ENCODE results near the gene PTPRF. TPM values are rescaled to one million over a fixed set of nuclear protein-coding genes. Genes with fewer than 3 reads are reported as not detected.

PTPRF gene
- total RNA-seq, 2 donors from 2014 or later, result 7.4 to 27.7 TPM

DNA sequence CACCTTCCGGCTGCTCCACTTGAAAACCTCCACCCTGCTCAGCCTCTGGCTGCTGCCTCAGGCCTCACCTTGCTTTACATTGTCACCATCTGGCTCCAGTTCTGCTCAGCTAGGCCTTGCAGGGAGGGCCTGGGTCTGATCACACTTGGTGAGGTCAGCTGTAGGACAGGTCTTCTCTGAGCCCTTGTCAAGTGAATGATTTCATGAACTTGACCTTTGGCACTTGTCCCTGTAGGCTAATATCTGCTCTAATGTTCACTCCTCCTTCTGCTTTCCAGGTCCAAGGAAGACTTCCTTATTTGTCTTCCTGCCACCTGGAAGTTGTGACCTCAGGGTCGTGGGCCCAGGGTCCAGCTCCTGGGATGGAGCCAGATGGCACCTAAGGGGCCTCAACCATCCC is 41.4 kb downstream of the PTPRF start:
- TF ChIP-seq, protein P1, sequence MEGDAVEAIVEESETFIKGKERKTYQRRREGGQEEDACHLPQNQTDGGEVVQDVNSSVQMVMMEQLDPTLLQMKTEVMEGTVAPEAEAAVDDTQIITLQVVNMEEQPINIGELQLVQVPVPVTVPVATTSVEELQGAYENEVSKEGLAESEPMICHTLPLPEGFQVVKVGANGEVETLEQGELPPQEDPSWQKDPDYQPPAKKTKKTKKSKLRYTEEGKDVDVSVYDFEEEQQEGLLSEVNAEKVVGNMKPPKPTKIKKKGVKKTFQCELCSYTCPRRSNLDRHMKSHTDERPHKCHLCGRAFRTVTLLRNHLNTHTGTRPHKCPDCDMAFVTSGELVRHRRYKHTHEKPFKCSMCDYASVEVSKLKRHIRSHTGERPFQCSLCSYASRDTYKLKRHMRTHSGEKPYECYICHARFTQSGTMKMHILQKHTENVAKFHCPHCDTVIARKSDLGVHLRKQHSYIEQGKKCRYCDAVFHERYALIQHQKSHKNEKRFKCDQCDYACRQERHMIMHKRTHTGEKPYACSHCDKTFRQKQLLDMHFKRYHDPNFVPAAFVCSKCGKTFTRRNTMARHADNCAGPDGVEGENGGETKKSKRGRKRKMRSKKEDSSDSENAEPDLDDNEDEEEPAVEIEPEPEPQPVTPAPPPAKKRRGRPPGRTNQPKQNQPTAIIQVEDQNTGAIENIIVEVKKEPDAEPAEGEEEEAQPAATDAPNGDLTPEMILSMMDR (IDR thresholded peaks at IDR 0.05), result no peak
- H3K4me1 ChIP-seq, result no peaks in the 10 kb centered on the region
- no peaks in the 10 kb centered on the region for H3K36me3 ChIP-seq
- no peaks in the 10 kb centered on the region for H3K27me3 ChIP-seq
- H3K4me3 ChIP-seq, result no peak overlapping the region
- H3K9me3 ChIP-seq, result no peaks in the 10 kb centered on the region
- H3K27ac ChIP-seq, result no peak overlapping the region
- DNase-seq (ENCODE audit: low spot score), result no peak

- Histone ChIP-seq H3K36me3 (no peaks in the 10 kb centered on the region), H3K4me3 (no peak overlapping the region), H3K9me3 (no peaks in the 10 kb centered on the region), H3K4me1 (no peaks in the 10 kb centered on the region), H3K27ac (no peak overlapping the region), H3K27me3 (no peaks in the 10 kb centered on the region)
- no peak for DNase-seq (ENCODE audit: low spot score)
- TF ChIP-seq, protein P1 (IDR thresholded peaks at IDR 0.05), result no peak
These were observed 41.9 kb downstream of the PTPRF start for GRCh38 chr1:43572538-43572937.

DNA sequence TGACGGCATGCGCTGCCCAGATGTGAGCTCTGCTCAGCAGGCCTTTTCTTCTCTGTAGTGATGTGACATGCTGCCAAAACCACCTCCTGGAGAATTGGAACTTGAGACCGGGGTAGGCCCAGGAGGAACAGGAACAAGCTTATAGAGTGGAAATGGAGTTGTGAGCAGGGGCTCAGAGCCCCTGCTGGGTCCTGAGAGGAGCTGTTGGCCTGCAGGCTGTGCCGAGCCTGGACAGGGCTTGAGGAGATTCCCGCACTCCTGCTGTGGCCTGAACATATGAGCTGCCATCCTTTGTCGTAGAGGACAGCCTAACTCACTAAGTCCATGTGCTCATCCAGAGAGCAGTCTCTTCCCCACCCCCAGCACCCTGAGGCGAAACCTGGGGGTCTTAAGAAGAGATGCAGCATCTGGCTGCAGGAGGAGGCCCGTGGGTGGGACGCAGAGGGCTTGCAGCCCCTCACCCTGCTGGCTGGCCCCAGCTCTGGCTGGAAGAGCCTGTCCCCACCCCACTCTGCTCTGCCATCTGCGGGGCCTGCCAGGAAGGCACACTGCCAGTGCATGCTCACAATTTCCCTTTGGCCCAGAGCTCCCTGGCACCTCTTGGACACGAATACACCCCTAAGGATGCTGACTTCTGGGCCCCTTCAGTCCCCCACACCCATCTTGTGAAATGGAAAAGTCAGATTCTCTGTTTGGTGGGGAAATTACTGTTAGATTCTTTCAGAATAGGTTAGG is 42.5 kb downstream of the PTPRF start:
- Histone ChIP-seq H3K4me3 (no peak overlapping the region), H3K27me3 (no peaks in the 10 kb centered on the region), H3K36me3 (no peaks in the 10 kb centered on the region), H3K9me3 (no peaks in the 10 kb centered on the region), H3K4me1 (no peaks in the 10 kb centered on the region), H3K27ac (no peak overlapping the region)
- TF ChIP-seq, protein P1 (IDR thresholded peaks at IDR 0.05), result no peak
- no peak for DNase-seq (ENCODE audit: low spot score)

DNA sequence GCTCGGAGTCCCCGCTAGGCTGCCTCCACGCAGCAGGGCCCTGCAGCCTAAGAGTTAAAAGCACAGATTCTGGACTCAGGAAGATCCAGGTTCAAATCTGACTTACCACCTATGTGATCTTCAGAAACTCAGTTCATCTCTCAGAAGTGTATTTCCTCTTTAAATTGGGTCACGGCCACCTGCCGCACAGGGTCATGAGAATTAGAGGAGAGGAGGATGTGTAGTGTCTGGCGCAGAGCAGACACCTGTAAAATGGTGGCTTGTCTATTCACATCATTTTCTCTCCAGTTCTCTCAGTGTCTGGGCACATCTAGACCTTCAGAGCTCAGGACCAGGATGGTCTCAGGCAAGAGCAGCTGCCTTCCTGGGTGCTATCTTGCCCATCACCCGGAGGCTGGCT is 45.8 kb downstream of the PTPRF start:
- TF ChIP-seq, protein P1 (IDR thresholded peaks at IDR 0.05), result no peak
- Histone ChIP-seq H3K4me1 (no peaks in the 10 kb centered on the region), H3K36me3 (no peaks in the 10 kb centered on the region)

GRCh38 chr1:43577655-43578542 is 47.2 kb downstream of the PTPRF start:
- DNase-seq (ENCODE audit: low spot score), result no peak
- no peaks in the 10 kb centered on the region for H3K4me1 ChIP-seq
- H3K27ac ChIP-seq, result no peak overlapping the region
- no peaks in the 10 kb centered on the region for H3K36me3 ChIP-seq
- no peaks in the 10 kb centered on the region for H3K27me3 ChIP-seq
- no peaks in the 10 kb centered on the region for H3K9me3 ChIP-seq
- no peak overlapping the region for H3K4me3 ChIP-seq
- TF ChIP-seq, protein P1 (IDR thresholded peaks at IDR 0.05), result no peak

More for the DNA sequence above, 45.8 kb downstream of the PTPRF start:
- Histone ChIP-seq H3K27ac (no peak overlapping the region), H3K27me3 (no peaks in the 10 kb centered on the region), H3K4me3 (no peak overlapping the region), H3K9me3 (no peaks in the 10 kb centered on the region)
- no peak for DNase-seq (ENCODE audit: low spot score)
